Measurements from ENCODE around the gene NOTCH1.

DNA sequence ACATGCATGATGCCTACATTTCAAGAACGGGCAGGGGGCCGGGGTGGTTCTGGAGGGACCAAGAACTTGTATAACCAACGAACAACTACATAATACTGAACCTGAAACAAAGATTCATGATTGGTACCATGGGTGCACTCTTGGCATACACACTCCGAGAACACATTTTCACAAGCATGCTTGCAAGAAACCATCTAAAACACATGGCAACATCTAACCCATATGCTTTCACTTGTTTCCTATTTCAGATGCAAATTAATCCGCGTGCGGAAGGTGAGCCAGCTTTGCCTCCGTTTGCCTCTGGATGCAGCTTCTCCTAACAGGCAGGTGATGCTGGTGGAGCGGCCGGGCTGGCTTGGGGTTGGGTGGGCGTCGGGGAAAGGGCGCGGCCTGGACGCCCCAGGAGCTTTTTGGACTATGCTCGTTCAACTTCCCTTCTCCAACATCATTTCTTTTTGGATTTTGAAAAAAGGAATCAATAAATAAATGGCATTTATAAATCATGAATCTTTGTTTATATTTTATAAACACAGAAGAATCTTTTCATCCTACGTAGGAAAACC, 50.5 kb downstream of the NOTCH1 start:
- TF ChIP-seq, protein P1, sequence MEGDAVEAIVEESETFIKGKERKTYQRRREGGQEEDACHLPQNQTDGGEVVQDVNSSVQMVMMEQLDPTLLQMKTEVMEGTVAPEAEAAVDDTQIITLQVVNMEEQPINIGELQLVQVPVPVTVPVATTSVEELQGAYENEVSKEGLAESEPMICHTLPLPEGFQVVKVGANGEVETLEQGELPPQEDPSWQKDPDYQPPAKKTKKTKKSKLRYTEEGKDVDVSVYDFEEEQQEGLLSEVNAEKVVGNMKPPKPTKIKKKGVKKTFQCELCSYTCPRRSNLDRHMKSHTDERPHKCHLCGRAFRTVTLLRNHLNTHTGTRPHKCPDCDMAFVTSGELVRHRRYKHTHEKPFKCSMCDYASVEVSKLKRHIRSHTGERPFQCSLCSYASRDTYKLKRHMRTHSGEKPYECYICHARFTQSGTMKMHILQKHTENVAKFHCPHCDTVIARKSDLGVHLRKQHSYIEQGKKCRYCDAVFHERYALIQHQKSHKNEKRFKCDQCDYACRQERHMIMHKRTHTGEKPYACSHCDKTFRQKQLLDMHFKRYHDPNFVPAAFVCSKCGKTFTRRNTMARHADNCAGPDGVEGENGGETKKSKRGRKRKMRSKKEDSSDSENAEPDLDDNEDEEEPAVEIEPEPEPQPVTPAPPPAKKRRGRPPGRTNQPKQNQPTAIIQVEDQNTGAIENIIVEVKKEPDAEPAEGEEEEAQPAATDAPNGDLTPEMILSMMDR (IDR thresholded peaks at IDR 0.05) = no peak
- TF ChIP-seq POLR2A (IDR thresholded peaks at IDR 0.05) = no peak
